GM18858 (cell line): ENCODE measurements around the gene ODC1.

ENCODE experiments used
- ATAC-seq: cut with Tn5 transposase; IDR thresholded peaks from one replicate; pipeline ENCODE4 v1.9.1; 2021; ENCODE audit not compliant: unreplicated experiment

Gene ODC1

GRCh38 chr2:10402062-10402585 lies 46.0 kb downstream of the ODC1 start:
- no peak for ATAC-seq

- ATAC-seq = no peak
These were observed 46.9 kb downstream of the ODC1 start for GRCh38 chr2:10400978-10401951.

- ATAC-seq = no peak
These were observed 47.6 kb downstream of the ODC1 start for GRCh38 chr2:10400568-10400977.

- no peak for ATAC-seq
These were observed 48.1 kb downstream of the ODC1 start for GRCh38 chr2:10400002-10400401.

- no peak for ATAC-seq
These were observed 48.8 kb downstream of the ODC1 start for GRCh38 chr2:10399358-10399757.

GRCh38 chr2:10398496-10398895 lies 49.6 kb downstream of the ODC1 start:
- ATAC-seq = no peak

- ATAC-seq = no peak
These were observed 50.2 kb downstream of the ODC1 start for GRCh38 chr2:10397878-10398277.

GRCh38 chr2:10397297-10397875 lies 50.7 kb downstream of the ODC1 start:
- no peak for ATAC-seq

GRCh38 chr2:10396464-10396863 lies 51.7 kb downstream of the ODC1 start:
- ATAC-seq = no peak

- ATAC-seq = no peak
These were observed 52.2 kb downstream of the ODC1 start for GRCh38 chr2:10395893-10396292.

GRCh38 chr2:10393640-10393982 lies 54.5 kb downstream of the ODC1 start:
- no peak for ATAC-seq

GRCh38 chr2:10392951-10393639 lies 55.0 kb downstream of the ODC1 start:
- ATAC-seq = no peak

GRCh38 chr2:10392548-10392947 lies 55.6 kb downstream of the ODC1 start:
- no peak for ATAC-seq

GRCh38 chr2:10392100-10392499 lies 56.0 kb downstream of the ODC1 start:
- ATAC-seq = no peak

- ATAC-seq = no peak
These were observed 57.7 kb downstream of the ODC1 start for GRCh38 chr2:10390369-10390801.
